Measurements from ENCODE around the gene NEDD4L.

NEDD4L gene

GRCh38 chr18:58334061-58334460 is 290.0 kb downstream of the NEDD4L start:
- no peak for DNase-seq

DNA sequence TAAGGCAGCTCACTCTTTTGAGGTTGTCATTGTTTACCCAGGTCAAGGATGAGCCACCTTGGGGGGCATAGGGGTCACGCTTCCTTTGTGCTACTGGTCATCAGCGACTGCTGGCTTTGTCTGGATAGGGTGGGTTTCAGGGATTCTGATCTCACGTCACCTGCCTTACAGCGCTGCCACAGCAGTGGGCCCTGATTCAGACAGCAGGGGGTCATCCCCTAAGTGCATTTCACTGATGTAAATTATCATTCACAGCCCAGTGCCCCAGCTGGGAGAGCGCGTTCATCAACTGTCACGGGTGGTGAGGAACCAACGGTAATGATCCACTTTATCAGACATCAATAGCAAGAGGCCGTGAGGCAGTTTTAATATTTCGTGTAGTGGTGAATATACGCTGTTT is 291.2 kb downstream of the NEDD4L start:
- DNase-seq: no peak

DNA sequence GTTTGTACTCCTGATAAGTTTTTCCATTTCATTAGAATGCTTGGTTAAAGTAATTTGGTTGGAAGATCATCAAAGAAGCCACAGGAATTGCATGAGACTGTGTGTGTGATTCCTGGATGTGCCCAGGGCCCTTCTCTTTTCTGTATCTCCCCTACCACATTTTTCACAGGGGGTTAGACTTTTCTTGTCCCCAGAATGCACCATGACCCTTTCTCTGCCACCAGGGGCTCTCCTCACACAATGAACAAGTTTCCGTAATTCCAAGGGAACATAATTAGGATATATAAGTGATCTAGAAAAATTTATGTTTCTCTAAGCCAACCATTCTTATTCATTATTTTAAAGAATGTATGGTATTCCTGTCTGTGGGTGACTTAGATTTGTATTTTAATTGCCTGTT is 291.8 kb downstream of the NEDD4L start:
- DNase-seq: no peak

- DNase-seq: no peak
Observed at GRCh38 chr18:58336605-58337004, 292.6 kb downstream of the NEDD4L start.

DNA sequence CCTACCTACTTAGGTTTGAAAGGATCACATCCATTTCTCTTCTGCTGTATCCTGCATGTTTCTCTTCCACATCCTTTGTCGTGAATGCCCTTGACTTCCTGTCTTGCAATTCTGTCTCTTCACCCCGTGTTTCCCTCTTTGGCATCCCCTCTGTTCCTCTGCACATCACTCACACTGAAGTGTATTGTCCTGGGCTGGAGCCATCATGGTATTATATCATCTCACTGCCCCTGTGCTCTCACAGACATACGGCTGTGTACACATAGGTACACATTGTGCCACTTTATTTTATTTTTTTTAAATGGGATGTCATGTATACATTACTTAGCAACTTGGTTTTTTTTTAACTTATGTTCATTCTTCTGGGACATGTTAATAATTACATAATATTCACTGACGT is 293.3 kb downstream of the NEDD4L start:
- no peak for DNase-seq

DNA sequence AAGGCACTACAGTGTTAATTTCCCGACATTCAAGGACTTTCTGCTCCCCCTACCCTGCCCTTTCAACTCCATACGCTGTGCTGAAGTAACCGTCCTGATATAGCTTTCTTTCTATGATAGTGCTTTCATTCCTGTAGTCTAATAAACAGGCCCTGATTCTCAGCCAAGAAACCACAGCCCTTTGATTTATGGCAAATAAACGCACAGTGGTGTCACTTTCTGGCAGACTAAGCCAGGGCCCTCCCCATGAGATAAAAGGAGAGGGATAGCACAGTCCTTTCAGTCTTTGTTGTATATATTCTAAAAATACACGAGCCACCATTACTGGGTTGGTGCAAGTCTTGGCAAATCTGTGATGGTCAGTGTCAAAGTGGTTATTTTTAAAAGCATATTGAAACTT is 293.7 kb downstream of the NEDD4L start:
- DNase-seq: no peak

DNA sequence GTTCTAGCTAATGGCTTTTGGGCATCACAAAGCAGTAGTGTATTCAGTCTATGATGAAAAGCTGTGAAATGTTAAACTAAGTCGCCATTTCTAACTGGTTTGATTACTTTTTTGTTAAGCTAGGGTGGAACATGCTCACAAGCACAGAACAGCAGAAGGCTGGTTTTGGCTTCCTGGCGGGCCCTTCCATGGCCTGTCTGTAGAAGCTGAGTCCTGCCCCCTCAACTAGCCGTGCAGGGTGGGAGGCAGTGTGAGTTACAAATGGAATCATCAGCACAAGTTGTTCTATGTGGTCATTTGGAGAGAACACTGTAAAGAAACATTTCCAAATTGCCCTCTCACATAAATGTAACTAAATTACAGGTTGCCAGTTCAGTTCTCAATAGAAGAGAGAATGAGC is 294.1 kb downstream of the NEDD4L start:
- DNase-seq: no peak

DNA sequence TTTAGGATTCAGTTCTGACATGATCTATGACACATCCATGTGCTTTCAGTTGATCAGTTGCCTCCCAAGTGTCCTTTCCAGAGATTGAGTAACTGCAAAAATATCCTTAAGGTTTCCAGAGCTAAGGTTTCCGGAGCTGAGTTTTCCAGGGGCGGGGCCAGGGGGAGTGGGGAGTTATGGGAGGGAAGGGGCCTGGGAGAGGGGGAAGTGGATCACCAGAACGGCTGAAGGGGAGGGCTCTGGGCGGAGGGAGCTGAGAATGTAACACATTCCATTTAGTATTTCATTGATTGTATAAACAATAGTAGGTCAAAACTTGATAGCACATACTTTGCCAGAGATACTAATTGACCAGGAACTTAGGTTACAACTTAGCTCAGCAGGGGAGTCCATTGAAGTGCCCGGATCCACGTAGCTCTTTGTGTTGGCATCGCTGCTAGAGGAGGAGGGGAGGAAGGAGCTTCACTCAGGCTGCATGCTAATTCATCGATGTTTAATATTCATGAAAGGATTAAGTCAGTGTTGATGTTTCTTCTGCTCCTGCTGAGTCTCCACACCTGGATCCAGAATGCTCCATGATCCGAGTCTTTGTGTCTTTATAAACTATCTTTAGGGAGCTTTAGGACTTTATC is 295.1 kb downstream of the NEDD4L start:
- peak; percentile 81 for DNase-seq

DNA sequence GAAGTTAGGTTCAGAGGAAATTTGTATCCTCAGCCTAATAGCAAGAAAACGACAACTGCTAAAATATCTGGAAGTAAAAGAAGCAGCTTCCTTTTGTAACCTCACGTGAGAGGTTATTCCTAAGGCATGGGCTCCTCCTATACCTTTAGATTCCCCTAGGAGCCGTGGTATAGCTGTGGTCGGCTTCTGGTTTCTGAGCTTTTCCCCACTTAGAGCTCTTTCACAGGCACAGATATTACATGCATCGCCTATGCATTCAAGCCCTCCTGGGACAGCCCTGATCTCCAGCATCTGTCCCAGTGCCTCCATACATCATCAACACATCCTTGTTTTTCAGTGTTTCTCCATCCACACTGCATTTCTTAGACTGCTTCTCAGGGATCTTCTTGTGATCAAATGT is 295.9 kb downstream of the NEDD4L start:
- no peak for DNase-seq

DNA sequence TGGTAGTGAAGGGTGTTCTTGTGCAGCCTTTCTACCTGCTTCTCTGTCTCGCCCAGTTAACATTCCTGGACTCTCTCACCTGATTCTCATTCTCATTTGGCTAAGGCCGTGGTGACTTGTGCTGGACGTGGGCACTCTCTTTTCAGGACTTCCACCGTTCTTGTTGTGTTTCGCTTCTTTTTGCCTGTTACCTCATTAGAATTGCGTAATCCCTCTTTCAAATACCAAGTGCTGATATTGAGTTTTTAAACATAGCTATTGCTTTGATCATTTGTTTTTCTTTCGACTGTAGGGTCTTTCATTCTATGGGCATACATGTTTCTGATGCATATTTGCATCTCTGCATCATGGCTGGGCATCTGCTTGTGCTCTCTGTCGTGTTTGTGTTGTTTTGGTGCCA is 297.9 kb downstream of the NEDD4L start:
- no peak for DNase-seq

GRCh38 chr18:58344080-58344670 is 300.1 kb downstream of the NEDD4L start:
- no peak for DNase-seq

GRCh38 chr18:58344861-58345463 is 300.9 kb downstream of the NEDD4L start:
- DNase-seq: peak; percentile 14

DNA sequence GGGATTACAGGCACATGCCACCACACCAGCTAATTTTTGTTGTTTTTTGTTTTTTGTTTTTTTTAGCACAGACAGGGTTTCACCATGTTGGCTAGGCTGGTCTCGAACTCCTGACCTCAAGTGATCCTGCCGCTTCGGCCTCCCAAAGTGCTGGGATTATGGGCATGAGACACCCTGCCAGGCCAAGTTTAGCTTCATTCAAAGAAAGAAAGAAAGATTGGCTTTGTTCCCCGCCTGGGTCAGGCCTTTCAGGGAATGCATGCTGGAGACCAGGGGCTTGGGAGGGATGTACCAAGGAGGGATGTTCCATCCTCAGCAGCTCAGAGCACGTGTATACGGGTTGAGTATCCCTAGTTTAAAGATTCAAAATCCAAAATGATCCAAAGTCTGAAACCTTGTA is 301.8 kb downstream of the NEDD4L start:
- DNase-seq: no peak

- DNase-seq: no peak
Observed at GRCh38 chr18:58347135-58347534, 303.1 kb downstream of the NEDD4L start.

- no peak for DNase-seq
Observed at GRCh38 chr18:58348517-58348916, 304.5 kb downstream of the NEDD4L start.

DNA sequence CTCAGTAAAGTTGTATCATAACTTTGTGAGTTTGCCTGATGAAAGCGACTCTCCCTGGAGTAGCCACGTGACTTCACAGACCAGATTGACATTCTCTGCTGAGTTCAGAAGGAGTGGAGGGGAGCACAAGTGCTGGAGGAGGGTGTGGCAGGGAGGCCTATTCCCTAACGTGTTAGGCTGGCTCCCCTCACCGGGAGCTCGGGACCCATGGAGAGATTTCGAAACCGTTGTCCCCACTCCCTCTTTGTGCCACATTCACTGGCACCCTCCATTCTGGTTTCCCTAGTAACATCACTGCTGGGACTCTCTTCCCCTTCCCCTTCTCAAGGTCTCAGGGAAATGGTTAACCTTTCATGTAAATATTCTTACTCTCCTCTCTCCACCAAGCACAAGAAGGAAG is 304.9 kb downstream of the NEDD4L start:
- DNase-seq: peak; percentile 58

DNA sequence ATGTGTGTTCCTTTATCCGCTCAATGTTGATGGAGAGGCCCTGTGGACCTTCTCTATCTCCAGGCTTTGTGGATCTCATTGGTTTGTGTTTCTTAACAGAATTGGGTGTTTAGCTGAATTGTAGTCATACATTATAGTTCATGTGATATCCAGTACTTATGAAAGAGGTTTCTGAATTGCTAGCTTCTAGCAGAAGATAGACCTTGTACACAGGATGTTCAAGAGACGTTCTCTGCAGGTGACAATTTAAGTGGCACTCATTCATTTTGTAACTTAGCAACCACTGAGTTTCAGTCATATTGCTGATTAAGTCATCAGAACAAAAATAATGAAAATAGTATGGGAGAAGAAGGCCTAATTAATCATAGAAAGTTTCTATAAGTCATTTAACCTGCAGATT is 305.6 kb downstream of the NEDD4L start:
- peak; percentile 95 for DNase-seq

- peak; percentile 97 for DNase-seq
Observed at GRCh38 chr18:58350526-58350925, 306.5 kb downstream of the NEDD4L start.

- DNase-seq: no peak
Observed at GRCh38 chr18:58351776-58352175, 307.8 kb downstream of the NEDD4L start.

DNA sequence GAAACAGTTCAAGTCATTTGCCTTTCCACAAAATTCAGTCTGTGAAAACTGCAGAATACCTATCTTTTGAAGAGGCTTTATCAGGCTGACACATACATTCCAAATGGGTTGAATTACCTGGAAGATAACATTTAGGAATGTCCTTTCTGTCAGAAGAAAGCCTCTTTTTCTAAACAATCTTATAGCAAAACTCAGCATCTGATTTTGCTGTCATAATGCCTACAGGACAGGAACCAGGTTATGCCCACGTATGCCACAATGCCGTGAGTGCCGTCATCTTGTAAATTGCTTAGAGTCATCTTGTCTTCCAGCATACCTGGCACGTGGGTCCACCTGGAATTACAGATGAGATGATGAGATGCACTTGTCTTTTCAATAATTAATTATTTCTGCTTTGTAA is 309.6 kb downstream of the NEDD4L start:
- no peak for DNase-seq

- DNase-seq: no peak
Observed at GRCh38 chr18:58354051-58354450, 310.0 kb downstream of the NEDD4L start.

- DNase-seq: no peak
Observed at GRCh38 chr18:58354791-58355190, 310.8 kb downstream of the NEDD4L start.

DNA sequence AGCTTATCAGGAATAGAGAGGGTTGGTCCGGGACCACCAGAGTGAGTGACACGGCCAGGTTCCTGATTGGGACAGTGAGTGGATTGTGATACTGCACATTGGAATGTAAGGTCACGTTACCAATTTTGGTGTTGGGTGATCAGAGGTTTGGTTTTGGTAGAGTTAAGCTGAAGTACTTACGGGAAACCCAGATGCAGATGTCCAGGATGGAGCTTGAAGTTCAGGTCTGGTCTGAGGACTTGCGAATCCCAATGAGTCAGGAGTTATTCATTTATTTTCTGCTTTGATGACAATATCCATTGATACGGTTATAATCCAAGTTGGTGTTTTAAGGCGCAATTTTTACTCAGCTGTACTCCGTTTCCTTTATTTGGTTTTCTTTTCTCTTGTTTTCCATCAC is 311.2 kb downstream of the NEDD4L start:
- DNase-seq: no peak

DNA sequence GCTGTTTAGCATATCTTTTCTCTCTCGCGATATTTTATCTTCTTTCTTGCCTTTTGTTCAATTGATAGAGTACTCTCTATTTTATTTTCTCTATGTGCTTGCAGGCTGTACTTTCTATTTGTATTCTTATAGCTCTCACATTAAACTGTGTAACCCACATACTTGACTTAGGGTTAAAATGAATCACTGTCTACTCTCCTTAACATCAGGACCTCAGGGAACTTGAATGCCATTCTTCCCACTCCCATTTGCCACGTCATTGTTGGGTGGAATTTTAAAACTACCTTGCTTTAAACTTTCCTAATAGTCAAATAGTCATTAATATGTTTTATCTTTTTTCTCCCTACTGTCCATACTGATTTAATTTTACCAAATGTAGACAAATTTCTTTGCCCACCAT is 315.2 kb downstream of the NEDD4L start:
- no peak for DNase-seq

GRCh38 chr18:58359620-58360019 is 315.6 kb downstream of the NEDD4L start:
- no peak for DNase-seq
